Uterus (tissue), 2 donors: ENCODE measurements around the gene GAS2L2.
"Not testable (repeated sequence)": the region's sequence is repeated elsewhere in the genome, so short reads cannot be mapped to it uniquely, and the experiment has no call there.

Experiments
- CTCF ChIP-seq, 4 experiments: fragments of 200-600 bp in 2 of 4; fragments of 450-650 bp in 2 of 4; sonication (generic) in 2 of 4; IDR thresholded peaks; one replicate each; pipeline ENCODE4 v1.5.1; 2016 to 2019; ENCODE audit warnings: antibody characterized with exemption in 4 of 4, mild to moderate bottlenecking in 2 of 4, moderate library complexity in 1 of 4
- POLR2A ChIP-seq, 2 donors: fragments of 450-650 bp; IDR thresholded peaks; one replicate each; pipeline ENCODE4 v1.6.1; 2016; ENCODE audit warnings: antibody characterized with exemption in 2 of 2, mild to moderate bottlenecking in 1 of 2, moderate library complexity in 1 of 2

GRCh38 chr17:35751541-35751940 is 1.5 kb downstream of the GAS2L2 start:
- not testable (repeated sequence) for TF ChIP-seq CTCF, POLR2A (IDR thresholded peaks at IDR 0.05)
